Endometrial microvascular endothelial cells (primary cell): ENCODE data around the gene POLR3E. TPM values are rescaled to one million over a fixed set of nuclear protein-coding genes. Genes with fewer than 3 reads are reported as not detected.
"Not testable (repeated sequence)": the region's sequence is repeated elsewhere in the genome, so short reads cannot be mapped to it uniquely, and the experiment has no call there.

Source experiments
- in situ Hi-C: cut with HindIII; loops from 2 replicates; pipeline ENCODE4 v1.10.0; 2017; ENCODE audit warnings: low sequenced_read_pairs, low pct_unique_long_range_greater_than_20kb; ENCODE audit errors: inconsistent ontology term
- total RNA-seq: library from RNA; depleted of rRNA; stranded (reverse); fragments of >200 nt; gene quantifications from one replicate; pipeline ENCODE4 v1.2.3, GENCODE V29; 2015; ENCODE audit errors: inconsistent ontology term

Gene POLR3E
- total RNA-seq, 1 donor from 2014 or later = 57.0 TPM

DNA sequence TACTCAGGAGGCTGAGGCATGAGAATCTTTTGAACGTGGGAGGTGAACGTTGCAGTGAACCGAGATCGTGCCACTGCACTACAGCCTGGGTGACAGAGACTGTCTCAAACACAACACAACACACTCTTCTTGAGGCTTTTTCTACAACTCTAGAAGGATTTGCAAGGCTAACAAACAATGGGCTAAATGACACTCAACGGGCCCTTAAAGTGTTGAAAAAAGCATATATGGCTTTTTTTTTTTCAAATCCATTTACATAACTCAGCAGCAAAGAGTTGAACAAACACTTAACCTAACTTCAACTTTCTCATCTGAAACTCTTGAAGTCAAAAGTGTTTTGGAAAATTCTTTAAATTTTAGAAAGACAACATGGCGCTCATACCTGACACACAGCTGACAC, 54.9 kb downstream of the POLR3E start:
- in situ Hi-C loops = no loop called here

- in situ Hi-C loops = no loop called here
Observed at GRCh38 chr16:22352723-22353122, 55.5 kb downstream of the POLR3E start.

DNA sequence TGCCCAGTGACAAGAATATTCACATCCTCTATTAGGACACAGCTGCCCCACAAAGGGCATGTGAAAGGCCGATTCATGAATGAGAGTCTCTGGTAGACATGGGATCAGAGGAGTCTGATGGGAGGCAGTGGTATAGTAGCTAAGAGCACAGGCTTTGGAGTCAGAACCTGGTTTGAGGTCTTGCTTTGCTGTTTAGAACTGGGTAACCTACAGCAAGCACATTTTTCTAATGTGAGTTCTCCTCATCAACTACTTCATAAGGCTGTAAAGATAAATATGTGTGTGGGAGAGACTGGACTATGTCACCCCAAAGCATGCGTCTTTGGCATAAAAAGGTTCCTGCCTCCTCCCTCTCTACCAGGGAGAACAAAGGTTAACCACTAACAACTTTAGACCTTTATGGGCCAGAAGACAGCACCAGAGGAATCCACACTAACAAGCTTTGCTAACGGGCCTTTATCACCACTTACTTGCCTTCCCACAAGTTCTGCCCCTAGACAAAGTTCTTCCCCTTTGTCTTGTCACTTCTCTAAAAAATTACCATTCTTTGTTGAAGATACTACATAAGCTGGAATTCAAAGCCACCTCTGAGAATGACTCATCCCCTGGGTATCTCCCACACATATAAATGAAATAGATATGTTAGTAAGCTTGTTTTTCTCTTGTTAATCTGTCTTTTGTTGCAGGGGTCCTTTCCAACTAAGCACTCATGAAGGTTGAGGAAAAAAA, 56.1 kb downstream of the POLR3E start:
- in situ Hi-C loops = no loop called here

DNA sequence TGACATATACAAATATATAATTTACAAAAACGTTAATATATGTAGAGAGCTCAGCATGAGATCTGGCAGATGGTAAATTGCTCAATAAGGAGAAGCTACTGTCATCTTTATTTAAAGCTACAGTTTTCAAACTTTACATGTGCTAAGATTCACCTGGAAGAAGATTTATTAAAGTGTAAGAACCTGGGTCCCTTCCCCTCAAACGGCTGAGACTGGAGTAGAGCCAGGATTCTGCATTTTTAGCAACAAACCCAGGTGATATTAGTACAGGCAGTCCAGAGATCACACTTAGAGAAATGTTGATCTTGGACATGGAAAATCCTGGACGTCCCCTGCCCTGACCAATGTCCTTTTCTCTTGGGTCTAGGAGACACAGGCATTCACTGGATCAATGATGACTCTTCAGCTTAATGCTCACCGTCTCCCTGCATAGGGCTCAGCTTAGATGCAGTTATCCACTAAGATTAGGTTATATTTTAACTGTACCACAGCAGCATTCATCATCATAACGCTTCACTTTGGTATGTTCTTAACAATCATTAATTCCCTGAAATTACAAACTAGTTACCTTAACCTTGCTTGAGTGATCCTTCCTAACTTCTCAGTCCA, 56.8 kb downstream of the POLR3E start:
- in situ Hi-C loops = no loop called here

- in situ Hi-C loops = no loop called here
Observed at GRCh38 chr16:22355487-22355908, 58.3 kb downstream of the POLR3E start.

GRCh38 chr16:22356930-22357634, 59.9 kb downstream of the POLR3E start:
- in situ Hi-C loops = no loop called here

DNA sequence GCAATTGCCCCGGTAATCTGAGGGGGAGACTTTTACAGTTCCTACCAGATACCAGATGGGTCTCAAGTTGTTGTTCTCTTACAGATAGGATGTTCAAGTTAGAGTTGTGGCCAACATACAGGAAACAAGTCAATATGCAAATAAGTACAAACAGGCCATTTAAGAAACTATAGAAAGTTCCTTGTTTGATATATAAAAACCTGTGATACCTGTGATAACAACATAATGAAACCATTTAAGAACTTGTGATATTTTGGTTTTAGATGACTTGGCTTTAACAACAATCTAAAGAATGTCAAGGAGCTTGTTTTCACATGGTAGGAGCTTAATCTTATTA, 60.4 kb downstream of the POLR3E start:
- in situ Hi-C loops = no loop called here

DNA sequence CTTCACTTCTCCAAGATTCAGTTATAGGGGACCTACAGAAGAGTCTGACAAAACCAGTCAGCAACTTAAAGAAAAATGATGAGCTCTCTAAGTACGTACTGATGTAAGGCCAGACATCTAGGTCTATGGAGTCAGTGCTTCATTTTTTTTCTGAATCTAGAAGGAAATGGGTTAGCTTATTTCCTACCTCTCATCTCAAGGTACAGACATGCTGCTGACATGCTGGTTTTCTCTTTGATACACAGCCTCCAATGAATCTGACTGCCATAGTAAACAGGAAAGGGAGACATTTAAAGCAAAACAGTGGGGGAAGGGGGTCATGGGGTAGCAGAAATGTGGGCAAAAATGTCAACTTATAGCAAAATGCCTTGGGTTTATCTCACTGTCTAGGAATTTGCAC, 60.8 kb downstream of the POLR3E start:
- in situ Hi-C loops = no loop called here

- in situ Hi-C loops = no loop called here
Observed at GRCh38 chr16:22359679-22360078, 62.5 kb downstream of the POLR3E start.

DNA sequence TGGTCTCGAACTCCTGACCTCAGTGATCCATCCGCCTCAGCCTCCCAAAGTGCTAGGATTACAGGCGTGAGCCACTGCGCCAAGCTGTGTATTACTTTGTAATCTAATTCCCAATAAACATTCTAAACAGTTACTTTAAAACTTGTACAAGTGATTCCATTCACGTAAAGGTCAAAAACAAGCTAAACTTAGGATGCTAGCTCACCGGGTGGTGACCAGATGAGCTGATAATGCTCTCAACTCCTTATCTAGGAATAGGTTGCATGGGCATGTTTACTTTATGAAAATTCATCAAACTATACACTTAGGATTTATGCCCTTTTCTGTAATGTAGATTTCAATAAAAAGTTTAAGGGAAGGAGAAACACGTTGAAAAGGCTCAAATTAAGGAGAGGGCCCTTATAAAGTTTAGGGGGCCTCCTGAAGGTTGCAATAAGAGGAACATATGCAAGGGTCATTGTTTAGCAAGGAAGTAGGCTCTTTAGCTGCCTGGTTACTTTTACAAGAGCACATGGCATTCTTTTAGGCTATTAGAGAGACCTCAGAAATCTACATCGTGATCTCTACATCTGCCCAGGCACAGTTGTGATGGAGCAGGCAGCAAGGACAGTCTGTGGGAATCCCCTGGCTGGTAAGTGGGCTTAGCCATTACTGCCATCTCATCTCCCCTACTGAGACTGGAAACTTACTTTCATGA, 63.9 kb downstream of the POLR3E start:
- in situ Hi-C loops = no loop called here

DNA sequence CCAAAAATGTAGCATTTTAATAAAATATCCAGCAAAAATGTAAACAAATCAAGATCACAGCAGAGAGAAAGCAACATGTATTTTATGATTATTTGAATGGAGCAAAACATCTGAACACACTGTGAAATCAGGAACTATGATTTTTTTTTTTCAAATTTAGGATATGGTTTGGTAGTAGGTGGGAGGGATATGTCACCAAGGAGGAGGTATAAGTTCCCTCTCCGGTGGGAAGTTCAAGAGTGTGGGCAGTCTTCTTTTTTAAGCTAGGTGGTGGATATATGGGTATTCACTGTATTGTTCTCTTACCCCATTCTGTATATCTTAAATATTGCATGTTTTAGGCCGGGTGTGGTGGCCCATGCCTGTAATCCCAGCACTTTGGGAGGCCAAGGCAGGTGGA, 67.0 kb downstream of the POLR3E start:
- in situ Hi-C loops = no loop called here

- in situ Hi-C loops = no loop called here
Observed at GRCh38 chr16:22366371-22366770, 69.2 kb downstream of the POLR3E start.

DNA sequence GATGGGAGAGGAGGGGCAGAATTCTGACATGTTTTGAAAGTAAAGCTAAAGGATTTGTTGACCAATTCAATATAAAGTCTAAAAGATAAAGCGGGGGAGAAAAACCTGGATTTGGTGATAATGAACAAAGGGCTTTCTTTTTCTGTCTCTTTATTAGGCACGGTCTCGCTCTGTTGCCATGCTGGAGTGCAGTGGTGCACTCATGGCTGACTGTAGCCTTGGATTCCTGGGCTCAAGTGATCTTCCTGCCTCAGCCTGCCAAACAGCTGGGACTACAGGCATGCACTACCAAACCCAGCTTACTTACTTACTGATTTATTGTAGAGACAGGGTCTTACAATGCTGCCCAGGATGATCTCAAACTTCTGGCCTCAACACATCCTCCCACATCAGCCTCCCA, 69.7 kb downstream of the POLR3E start:
- in situ Hi-C loops = no loop called here

DNA sequence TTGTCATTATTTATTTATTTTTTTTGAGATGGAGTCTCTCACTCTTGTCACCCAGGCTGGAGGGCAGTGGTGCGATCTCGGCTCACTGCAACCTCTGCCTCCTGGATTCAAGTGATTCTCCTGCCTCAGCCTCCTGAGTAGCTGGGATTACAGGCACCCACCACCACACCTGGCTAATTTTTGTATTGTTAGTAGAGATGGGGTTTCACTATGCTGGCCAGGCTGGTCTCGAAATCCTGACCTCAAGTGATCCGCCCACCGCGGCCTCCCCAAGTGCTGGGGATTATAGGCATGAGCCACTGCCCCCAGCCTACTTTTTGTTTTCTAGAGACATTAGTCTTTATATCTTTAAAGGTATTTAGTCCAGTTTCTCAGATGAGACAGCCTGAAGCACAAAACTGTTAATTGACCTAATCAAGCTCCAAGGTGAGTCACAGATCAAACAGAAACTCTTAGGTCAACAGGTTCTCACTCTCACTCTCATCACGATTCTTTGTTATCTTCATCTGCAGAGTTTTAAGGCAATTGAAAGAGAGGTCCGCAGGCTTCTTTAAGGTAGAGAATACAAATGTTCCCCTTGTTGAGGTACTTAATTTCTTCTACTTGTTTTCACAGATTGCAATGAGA, 71.1 kb downstream of the POLR3E start:
- in situ Hi-C loops = not testable (repeated sequence)

DNA sequence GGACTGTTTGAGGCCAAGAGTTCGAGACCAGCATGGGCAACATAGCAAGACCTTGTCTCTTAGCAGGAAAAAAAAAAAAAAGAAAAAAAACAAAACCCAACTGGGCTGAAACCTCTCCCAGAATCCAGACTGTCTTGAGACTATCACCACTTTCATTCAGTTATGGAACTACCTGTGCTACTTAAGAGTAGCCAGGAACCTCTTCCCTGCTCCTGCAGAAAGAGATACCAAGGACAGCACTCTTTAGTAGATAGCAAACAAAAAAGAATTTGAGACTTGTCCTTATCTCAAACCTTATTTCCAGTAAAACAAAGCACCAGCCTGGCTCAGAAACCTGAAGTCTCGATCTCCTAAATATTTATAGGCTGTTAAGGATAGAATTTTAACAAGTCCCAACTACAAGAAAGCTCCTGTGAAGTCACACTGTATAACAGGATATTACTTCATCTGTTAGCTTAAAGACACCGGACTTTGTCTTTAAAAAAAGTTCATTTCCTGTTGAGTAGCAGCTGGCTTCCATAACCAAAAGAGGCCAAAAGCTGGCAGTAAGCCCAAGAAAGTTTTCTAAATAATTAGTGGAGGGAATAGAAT, 72.1 kb downstream of the POLR3E start:
- in situ Hi-C loops = no loop called here

GRCh38 chr16:22370038-22370820, 73.0 kb downstream of the POLR3E start:
- in situ Hi-C loops = no loop called here

DNA sequence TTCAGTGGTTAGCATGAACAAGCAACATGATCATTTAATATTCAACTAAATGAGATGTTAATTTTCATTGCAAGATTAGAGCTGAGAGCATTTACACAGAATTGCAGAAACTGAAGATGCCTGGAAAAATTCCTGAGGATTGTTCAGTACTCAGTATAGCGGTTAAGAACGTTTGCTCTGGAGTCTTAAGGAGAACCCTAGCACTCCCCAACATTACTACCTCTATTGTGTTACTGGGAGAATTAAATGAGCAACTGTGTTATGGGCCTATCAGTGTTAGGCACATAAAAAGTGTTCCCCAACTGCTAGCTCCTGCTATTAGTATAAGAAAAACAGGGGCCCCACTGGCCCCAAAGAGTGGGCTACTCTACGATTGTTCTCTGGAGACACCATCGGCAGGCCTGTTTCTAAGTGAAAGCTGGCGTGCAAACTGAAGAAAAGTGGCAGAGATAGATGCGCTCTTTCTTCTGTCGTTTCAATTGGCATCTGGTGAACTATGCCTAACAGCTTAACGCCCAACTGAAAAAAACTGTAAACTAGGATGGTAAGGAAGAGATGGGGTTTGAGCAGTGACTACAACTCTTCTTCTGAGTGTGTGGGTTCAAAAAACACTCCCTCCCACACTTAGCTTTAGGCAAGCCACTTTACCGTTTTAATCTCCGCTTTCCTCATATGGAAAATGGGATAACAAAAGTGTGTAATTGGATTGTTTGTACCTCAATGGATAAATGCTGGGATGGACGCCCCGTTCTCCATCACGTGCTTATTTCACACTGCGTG, 75.9 kb downstream of the POLR3E start:
- in situ Hi-C loops = no loop called here
